Measurements from ENCODE around the gene CCDC187. TPM values are rescaled to one million over a fixed set of nuclear protein-coding genes. Genes with fewer than 3 reads are reported as not detected.

The CCDC187 gene
- total RNA-seq, 1 experiment from 2014 or later, result 0.61 TPM

GRCh38 chr9:136249877-136250559 is 53.9 kb downstream of the CCDC187 start:
- no peak for DNase-seq (ENCODE audit: low spot score)
- in situ Hi-C loops (cut with HindIII; ENCODE audit: low sequenced_read_pairs), result no loop called here

- DNase-seq (ENCODE audit: low spot score), result no peak
- in situ Hi-C loops (cut with HindIII; ENCODE audit: low sequenced_read_pairs), result no loop called here
Observed at GRCh38 chr9:136248951-136249876, 54.7 kb downstream of the CCDC187 start.

- peak; percentile 65 for DNase-seq (ENCODE audit: low spot score)
- in situ Hi-C loops (cut with HindIII; ENCODE audit: low sequenced_read_pairs), result no loop called here
Observed at GRCh38 chr9:136247947-136248637, 55.8 kb downstream of the CCDC187 start.

- no peak for DNase-seq (ENCODE audit: low spot score)
- in situ Hi-C loops (cut with HindIII; ENCODE audit: low sequenced_read_pairs), result no loop called here
Observed at GRCh38 chr9:136247551-136247916, 56.4 kb downstream of the CCDC187 start.

GRCh38 chr9:136246849-136247550 is 56.9 kb downstream of the CCDC187 start:
- in situ Hi-C loops (cut with HindIII; ENCODE audit: low sequenced_read_pairs), result no loop called here
- DNase-seq (ENCODE audit: low spot score), result no peak

GRCh38 chr9:136245219-136246150 is 58.4 kb downstream of the CCDC187 start, which contains the start of gene QSOX2:
Gene QSOX2, minus strand, starts transcription at chr9:136245812. Its CDS starts 9 bp downstream, at chr9:136245803.
- in situ Hi-C loops (cut with HindIII; ENCODE audit: low sequenced_read_pairs), result no loop called here
- peak; percentile 90 for DNase-seq (ENCODE audit: low spot score)

GRCh38 chr9:136244969-136245218 is 59.0 kb downstream of the CCDC187 start:
- in situ Hi-C loops (cut with HindIII; ENCODE audit: low sequenced_read_pairs), result no loop called here
- no peak for DNase-seq (ENCODE audit: low spot score)

GRCh38 chr9:136244122-136244968 is 59.5 kb downstream of the CCDC187 start:
- in situ Hi-C loops (cut with HindIII; ENCODE audit: low sequenced_read_pairs), result no loop called here
- DNase-seq (ENCODE audit: low spot score), result no peak

- DNase-seq (ENCODE audit: low spot score), result no peak
- in situ Hi-C loops (cut with HindIII; ENCODE audit: low sequenced_read_pairs), result no loop called here
Observed at GRCh38 chr9:136243631-136244030, 60.3 kb downstream of the CCDC187 start.

GRCh38 chr9:136242918-136243525 is 60.9 kb downstream of the CCDC187 start:
- no peak for DNase-seq (ENCODE audit: low spot score)
- in situ Hi-C loops (cut with HindIII; ENCODE audit: low sequenced_read_pairs), result no loop called here

- no peak for DNase-seq (ENCODE audit: low spot score)
- in situ Hi-C loops (cut with HindIII; ENCODE audit: low sequenced_read_pairs), result no loop called here
Observed at GRCh38 chr9:136242248-136242647, 61.6 kb downstream of the CCDC187 start.

GRCh38 chr9:136241542-136241941 is 62.4 kb downstream of the CCDC187 start:
- in situ Hi-C loops (cut with HindIII; ENCODE audit: low sequenced_read_pairs), result no loop called here
- DNase-seq (ENCODE audit: low spot score), result no peak

- DNase-seq (ENCODE audit: low spot score), result no peak
- in situ Hi-C loops (cut with HindIII; ENCODE audit: low sequenced_read_pairs), result no loop called here
Observed at GRCh38 chr9:136240941-136241340, 63.0 kb downstream of the CCDC187 start.

- in situ Hi-C loops (cut with HindIII; ENCODE audit: low sequenced_read_pairs), result no loop called here
- no peak for DNase-seq (ENCODE audit: low spot score)
Observed at GRCh38 chr9:136239983-136240330, 63.9 kb downstream of the CCDC187 start.

GRCh38 chr9:136239135-136239982 is 64.5 kb downstream of the CCDC187 start:
- in situ Hi-C loops (cut with HindIII; ENCODE audit: low sequenced_read_pairs), result no loop called here
- peak; percentile 86 for DNase-seq (ENCODE audit: low spot score)

- in situ Hi-C loops (cut with HindIII; ENCODE audit: low sequenced_read_pairs), result no loop called here
- DNase-seq (ENCODE audit: low spot score), result no peak
Observed at GRCh38 chr9:136238342-136238732, 65.6 kb downstream of the CCDC187 start.

Data from G401 (cell line).